GM04504 (cell line): ENCODE results near the gene BAZ2A.
"Not testable (repeated sequence)": the region's sequence is repeated elsewhere in the genome, so short reads cannot be mapped to it uniquely, and the experiment has no call there.

Experiments used
- DNase-seq: peaks from one replicate; pipeline ENCODE4 v3.0.0-alpha.2; 2012; ENCODE audit warnings: low read depth

BAZ2A gene

GRCh38 chr12:56593909-56594621 lies 36.1 kb downstream of the BAZ2A start:
- peak; percentile 35 for DNase-seq

DNA sequence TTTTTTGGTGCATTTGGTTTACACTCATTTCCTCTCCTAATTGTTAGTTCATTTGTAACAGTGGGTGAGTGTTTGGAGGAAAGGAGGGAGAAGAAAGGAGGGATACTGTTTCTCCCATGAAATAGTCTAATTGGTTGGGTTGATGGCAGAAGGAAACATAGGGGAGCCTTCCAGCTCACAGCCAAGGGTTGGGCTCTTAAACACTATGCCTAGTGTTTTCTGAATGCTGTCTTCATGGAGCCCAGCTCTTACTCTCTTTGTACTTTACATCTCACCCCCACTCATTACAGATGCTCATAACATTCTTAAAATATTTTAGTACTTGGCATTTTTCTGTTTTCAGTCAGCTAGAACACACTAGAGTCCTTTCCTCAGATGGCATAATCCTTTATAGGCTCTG lies 38.2 kb downstream of the BAZ2A start:
- DNase-seq, result no peak

DNA sequence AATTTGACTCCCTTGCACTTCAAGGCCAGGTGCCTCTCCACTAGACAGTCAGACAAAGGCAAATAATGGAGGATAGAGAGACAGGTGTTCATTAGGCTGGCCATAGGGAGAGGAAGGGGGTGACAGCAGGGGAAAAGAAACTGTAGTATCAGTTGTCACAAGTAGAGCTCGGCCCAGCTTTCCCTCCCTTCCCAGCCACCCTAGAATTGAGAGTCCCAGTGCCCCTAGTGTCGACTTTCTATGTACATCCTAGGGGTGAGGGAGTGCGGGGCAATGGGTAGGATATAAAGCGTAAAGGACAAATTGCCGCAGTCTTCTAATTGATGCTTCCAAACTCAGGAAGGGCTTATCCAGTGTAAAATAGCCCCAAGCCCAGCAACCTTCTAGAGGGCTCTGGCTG lies 39.0 kb downstream of the BAZ2A start:
- no peak for DNase-seq

DNA sequence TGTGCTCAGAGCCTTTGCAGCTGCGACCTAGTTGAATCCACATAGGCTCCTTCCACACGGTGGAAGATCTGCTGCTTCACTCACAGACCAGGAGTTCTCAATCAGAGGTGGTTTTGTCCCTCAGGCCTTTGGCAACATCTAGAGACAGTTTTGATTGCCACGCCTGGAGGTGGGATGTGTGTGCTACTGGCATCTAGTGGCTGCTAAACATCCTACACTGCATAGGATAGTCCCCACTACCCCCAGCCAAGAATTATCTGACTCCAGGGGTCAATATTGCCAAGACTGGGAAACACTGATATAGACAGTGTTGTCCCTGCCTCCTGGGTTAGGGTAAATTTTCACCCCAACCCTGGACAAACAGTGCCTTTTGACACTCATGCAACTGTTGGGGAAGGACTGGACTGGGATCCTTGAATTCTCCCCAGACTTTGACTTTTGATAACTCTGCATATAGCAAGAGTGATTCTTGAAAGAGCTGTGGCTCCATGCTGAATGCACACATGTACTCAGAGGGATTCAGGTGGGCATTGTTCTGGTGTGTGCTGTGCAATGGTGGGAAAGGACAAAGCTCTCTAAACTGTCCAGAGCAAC lies 39.8 kb downstream of the BAZ2A start:
- DNase-seq, result no peak

DNA sequence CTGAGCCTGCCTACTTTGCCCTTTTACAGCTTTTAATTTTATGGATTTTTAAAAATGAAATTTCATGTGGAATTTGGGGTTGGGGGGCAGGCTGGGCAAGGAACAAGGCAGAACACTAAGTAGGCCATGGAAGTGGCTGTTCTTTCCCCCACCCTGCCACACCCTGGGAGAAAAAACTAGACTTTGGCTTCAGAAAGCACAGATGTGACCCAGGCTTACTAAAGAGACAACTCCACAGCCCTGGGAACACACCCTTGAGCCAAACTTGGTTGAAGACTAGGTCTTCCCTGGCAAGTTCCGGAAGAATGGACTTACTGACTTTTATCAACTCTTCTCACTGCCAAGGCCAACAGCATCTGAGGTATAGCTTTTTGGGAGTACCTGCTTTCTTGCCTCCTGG lies 40.3 kb downstream of the BAZ2A start:
- DNase-seq, result no peak

GRCh38 chr12:56585098-56585497 lies 45.0 kb downstream of the BAZ2A start:
- no peak for DNase-seq

- DNase-seq, result no peak
Measured at GRCh38 chr12:56581418-56582145, 48.5 kb downstream of the BAZ2A start.

DNA sequence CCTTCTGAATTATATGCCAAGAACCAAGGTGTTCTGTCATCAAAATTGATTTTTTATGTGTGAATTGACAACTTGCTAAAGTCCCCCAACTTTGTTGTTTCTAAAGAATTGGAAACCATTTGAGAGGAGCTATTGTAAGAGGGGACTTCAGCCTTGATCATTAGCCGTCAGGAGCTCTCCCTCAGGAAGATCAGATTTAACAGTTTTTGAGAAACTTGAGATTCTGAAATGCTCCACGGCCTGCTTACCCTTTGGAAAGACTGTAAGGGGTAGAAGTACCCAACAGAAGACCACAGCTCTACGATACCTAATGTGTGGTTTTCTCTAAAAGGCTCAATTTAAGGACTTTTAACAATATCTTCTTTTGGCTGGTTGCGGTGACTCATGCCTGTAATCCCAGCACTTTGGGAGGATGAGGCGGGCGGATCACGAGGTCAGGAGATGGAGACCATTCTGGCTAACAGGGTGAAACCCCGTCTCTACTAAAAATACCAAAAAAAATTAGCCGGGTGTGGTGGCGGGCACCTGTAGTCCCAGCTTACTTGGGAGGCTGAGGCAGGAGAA lies 51.1 kb downstream of the BAZ2A start:
- DNase-seq, result no peak

DNA sequence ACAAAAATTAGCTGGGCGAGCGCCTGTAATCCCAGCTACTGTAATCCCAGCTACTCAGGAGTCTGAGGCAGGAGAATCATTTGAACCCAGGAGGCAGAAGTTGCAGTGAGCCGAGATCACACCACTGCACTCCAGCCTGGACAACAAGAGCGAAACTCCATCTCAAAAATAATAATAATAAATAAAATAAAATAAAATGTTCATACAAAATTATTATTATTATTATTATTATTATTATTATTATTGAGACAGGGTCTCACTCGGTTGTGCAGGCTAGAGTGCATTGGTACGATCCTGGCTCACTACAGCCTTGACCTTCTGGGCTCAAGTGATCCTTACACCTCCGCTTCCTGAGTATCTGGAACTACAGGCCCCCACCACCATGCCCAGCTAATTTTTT lies 52.9 kb downstream of the BAZ2A start:
- not testable (repeated sequence) for DNase-seq

GRCh38 chr12:56574210-56574609 lies 55.9 kb downstream of the BAZ2A start:
- no peak for DNase-seq

- no peak for DNase-seq
Measured at GRCh38 chr12:56572288-56572687, 57.8 kb downstream of the BAZ2A start.

DNA sequence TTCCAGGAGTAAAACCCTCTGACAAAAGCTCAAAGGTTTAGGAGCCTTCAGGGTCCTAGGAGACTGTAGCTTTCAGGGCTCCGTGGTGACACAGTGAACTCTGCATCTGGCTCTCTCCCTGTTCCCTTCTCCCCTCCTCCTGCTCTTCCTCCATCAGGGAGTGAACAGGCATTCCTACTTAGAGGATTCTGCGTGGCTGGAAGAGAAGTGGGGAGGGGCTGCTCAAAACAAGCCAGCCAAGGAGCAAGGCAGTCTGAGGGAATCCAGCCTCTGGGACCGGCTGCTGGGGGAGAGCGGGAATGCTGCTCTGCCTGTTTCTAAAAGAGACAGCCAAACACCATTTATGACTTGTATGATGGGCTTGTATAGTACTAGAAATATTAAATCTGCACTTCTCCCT lies 59.0 kb downstream of the BAZ2A start:
- no peak for DNase-seq

DNA sequence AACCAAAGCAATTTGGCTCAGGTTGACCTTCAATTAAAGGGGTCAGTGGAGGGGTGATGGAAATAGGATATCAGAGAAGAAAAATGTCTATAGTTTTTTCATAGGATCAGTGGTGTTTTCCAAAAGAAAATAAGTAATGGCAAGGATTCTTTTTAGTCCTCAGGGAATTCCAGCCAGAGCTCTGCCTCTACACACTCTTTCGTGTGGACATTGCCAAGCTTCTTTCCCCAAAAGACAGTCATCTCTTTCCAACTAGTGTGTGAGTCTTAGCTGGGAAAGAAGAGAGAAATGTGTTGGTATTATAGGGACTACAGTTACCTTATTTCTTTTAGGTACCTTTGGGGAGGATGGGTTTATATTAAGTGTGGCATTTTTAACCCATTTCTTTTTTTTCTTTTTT lies 62.0 kb downstream of the BAZ2A start:
- no peak for DNase-seq

- peak; percentile 26 for DNase-seq
Measured at GRCh38 chr12:56565510-56566101, 64.5 kb downstream of the BAZ2A start.

GRCh38 chr12:56551070-56551469 lies 79.1 kb downstream of the BAZ2A start:
- DNase-seq, result no peak

DNA sequence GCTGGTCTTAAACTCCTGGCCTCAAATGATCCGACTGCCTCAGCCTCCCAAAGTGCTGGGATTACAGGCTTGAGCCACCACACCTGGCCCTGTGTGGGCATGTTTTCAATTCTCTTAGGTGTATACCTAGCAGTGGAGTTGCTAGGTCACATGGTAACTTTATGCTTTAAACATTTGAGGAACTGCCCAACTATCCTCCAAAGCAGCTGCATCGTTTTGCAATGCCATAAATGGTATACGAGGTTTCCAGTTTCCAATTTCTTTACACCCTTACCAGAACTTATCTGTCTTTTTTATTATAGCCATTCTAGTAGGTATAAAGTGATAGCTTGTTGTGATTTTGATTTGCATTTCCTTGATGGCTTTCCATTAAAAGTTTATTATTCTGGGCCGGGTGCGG lies 83.4 kb downstream of the BAZ2A start:
- no peak for DNase-seq
